Upper lobe of right lung (tissue), 1 donor: ENCODE results near the gene NISCH. TPM values are rescaled to one million over a fixed set of nuclear protein-coding genes. Genes with fewer than 3 reads are reported as not detected.

Experiments
- ATAC-seq: fragments of 200-7000 bp; cut with Tn5 transposase; one replicate; pipeline ENCODE4 v1.9.1; 2020; ENCODE audit warnings: mild to moderate bottlenecking, moderate library complexity
- DNase-seq: peaks from one replicate; pipeline ENCODE4 v3.0.0-alpha.2; 2020
- H3K27ac ChIP-seq: fragments of 200-600 bp; one replicate; pipeline ENCODE4 v1.8.0; 2022
- H3K27me3 ChIP-seq: fragments of 200-600 bp; one replicate; pipeline ENCODE4 v1.8.0; 2022; ENCODE audit warnings: mild to moderate bottlenecking
- H3K36me3 ChIP-seq: fragments of 200-600 bp; one replicate; pipeline ENCODE4 v1.8.0; 2022
- H3K4me1 ChIP-seq: fragments of 200-600 bp; one replicate; pipeline ENCODE4 v1.8.0; 2022
- H3K4me3 ChIP-seq: fragments of 200-600 bp; one replicate; pipeline ENCODE4 v1.8.0; 2022; ENCODE audit warnings: mild to moderate bottlenecking
- H3K9me3 ChIP-seq: fragments of 200-600 bp; one replicate; pipeline ENCODE4 v1.8.0; 2022
- intact Hi-C: fragments of 100-400 bp; cut with DNase I; formaldehyde crosslinking; loops from one replicate; pipeline ENCODE4 v1.11.0; 2022
- total RNA-seq: library from RNA; stranded (reverse); fragmentation: NEBNext Ultra II Directional; extraction: Animal tissue kit (Norgen Biotek cat#: 25700); gene quantifications from one replicate; pipeline ENCODE4 v1.2.1, GENCODE V29; 2021
- TF ChIP-seq, protein P1 (sequence below): fragments of 200-600 bp; IDR thresholded peaks from one replicate; pipeline ENCODE4 v1.8.0; 2022; ENCODE audit warnings: antibody characterized with exemption
- donor health status: DM: no; HTN: yes; CAD: no; lungs with severe emphysema.

Gene NISCH
- total RNA-seq, 1 donor from 2014 or later: 94.6 TPM

DNA sequence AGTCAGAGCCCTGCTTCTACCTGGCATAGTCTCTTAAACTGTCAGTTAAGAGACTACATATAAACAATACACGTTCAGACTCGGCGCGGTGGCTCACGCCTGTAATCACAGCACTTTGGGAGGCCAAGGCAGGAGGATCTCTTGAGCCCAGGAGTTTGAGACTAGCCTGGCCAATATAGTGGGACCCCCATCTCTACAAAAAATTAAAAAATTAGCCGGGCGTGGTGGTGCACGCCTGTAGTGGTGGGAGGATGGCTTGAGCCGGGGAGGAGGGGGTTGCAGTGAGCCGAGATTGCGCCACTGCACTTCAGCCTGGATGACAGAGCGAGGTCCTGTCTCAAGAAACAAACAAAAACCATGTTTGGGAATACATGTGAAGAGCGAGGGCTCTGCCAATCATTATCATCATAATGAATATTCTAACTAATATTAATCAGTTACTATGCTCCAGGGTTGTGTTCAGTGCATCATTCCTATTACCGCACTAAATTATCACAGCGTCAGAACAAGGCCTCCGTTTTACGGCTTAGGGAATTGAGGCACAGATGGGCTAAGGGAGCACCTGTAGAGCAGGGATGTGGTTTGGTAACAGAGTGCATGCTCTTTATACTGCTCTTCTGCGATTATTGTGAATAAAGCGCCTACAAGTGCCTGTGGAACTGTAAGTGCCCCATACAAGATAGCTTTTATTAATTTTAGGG is 80.2 kb downstream of the NISCH start:
- intact Hi-C loops: no loop called here
- peak overlapping the region; percentile 89 for H3K4me3 ChIP-seq
- peaks cover 5% of the 10 kb centered on the region for H3K36me3 ChIP-seq
- ATAC-seq (no peak), DNase-seq (no peak)
- H3K27ac ChIP-seq: no peak overlapping the region
- TF ChIP-seq, protein P1, sequence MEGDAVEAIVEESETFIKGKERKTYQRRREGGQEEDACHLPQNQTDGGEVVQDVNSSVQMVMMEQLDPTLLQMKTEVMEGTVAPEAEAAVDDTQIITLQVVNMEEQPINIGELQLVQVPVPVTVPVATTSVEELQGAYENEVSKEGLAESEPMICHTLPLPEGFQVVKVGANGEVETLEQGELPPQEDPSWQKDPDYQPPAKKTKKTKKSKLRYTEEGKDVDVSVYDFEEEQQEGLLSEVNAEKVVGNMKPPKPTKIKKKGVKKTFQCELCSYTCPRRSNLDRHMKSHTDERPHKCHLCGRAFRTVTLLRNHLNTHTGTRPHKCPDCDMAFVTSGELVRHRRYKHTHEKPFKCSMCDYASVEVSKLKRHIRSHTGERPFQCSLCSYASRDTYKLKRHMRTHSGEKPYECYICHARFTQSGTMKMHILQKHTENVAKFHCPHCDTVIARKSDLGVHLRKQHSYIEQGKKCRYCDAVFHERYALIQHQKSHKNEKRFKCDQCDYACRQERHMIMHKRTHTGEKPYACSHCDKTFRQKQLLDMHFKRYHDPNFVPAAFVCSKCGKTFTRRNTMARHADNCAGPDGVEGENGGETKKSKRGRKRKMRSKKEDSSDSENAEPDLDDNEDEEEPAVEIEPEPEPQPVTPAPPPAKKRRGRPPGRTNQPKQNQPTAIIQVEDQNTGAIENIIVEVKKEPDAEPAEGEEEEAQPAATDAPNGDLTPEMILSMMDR: no peak
- no peaks in the 10 kb centered on the region for H3K27me3 ChIP-seq
- H3K4me1 ChIP-seq: peaks cover 53% of the 10 kb centered on the region
- H3K9me3 ChIP-seq: no peaks in the 10 kb centered on the region

DNA sequence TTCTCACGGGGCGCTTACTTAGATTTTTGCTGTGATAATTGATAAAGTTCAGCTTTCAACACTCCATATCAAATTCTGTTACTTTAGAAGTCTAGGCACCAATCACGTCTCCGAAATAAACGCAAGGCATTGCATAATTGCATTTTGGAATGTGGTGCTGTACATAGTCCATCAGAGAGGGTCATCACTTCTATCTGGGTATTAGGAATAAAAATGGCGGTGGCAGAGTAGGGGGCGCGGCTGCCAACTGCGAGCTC is 80.6 kb downstream of the NISCH start:
- H3K4me3 ChIP-seq: peak overlapping the region; percentile 89
- H3K27me3 ChIP-seq: no peaks in the 10 kb centered on the region
- TF ChIP-seq, protein P1: no peak
- H3K9me3 ChIP-seq: no peaks in the 10 kb centered on the region
- H3K4me1 ChIP-seq: peaks cover 51% of the 10 kb centered on the region
- H3K36me3 ChIP-seq: peaks cover 10% of the 10 kb centered on the region
- H3K27ac ChIP-seq: no peak overlapping the region
- no peak for DNase-seq
- intact Hi-C loops: no loop called here
- no peak for ATAC-seq

DNA sequence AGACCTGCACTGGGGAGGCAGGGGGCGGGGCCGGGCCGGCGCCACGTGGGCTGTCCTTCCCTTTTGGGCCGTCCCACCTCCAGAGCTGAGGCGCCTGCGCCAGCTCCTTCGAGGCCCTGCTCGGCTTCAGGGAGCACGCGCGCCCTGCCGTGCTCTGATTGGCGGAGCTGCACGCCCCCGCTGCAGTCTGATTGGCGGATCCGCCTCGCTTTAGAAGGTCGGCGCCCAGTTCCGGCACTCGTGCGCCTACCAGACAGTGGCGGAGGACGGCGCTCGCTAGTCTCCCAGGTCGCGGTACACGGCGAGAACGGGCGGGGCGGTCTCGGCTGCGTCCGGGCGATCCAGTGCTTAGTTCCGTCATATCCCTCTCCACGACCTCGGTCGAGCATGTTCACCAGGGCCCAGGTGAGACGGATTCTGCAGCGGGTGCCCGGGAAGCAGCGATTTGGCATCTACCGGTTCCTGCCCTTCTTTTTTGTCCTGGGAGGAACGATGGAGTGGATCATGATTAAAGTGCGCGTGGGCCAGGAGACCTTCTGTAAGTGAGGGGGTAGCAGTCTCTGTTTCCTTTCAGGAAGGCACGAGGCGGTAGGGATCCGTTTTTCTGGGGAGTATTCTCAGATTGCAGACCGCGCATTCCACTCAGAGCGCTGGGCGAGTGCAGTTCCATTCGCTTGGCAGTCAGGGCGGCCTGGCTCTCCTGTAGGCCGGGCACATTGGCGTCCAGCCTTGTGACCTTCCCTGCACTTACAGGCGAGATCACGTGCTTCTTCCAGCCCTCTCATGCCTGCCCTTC is 81.2 kb downstream of the NISCH start, which contains the start of gene UQCC5:
TSS of gene UQCC5 (plus strand) at position 237 of the 796 bp plus-strand sequence. CDS start at position 388, 151 bp downstream.
- Histone ChIP-seq H3K27ac (peak within 1 kb of the TSS; percentile 93), H3K9me3 (no peaks in the 10 kb centered on the region), H3K4me3 (peak within 1 kb of the TSS; percentile 89), H3K4me1 (peaks cover 51% of the 10 kb centered on the region), H3K27me3 (no peaks in the 10 kb centered on the region), H3K36me3 (peaks cover 13% of the 10 kb centered on the region)
- TF ChIP-seq, protein P1: peak; percentile 31
- DNase-seq (peak; percentile 99), ATAC-seq (peak; percentile 95)
- intact Hi-C loops: no loop called here

DNA sequence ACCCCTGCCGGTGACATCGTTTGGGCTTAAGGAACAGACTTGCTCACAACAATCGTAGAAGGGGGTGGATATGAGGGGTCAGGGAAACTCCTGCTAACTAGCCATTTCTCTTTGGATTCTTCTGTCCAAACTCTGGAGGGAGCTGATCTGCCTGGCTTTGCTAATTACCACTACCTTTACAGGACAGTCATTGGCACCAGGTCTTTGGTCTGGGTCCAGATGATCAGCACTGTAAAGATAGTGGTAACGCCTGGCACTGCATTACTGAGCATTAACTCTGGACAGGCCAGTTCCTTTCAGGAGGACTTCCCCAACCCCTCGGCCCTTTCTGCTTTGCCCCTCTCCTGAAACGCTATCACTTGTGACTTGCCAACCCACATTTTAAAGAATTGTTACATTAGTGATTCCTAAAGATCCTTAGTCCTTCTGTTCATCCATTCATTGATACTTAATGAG is 81.8 kb downstream of the NISCH start:
- peaks cover 13% of the 10 kb centered on the region for H3K36me3 ChIP-seq
- intact Hi-C loops: no loop called here

DNA sequence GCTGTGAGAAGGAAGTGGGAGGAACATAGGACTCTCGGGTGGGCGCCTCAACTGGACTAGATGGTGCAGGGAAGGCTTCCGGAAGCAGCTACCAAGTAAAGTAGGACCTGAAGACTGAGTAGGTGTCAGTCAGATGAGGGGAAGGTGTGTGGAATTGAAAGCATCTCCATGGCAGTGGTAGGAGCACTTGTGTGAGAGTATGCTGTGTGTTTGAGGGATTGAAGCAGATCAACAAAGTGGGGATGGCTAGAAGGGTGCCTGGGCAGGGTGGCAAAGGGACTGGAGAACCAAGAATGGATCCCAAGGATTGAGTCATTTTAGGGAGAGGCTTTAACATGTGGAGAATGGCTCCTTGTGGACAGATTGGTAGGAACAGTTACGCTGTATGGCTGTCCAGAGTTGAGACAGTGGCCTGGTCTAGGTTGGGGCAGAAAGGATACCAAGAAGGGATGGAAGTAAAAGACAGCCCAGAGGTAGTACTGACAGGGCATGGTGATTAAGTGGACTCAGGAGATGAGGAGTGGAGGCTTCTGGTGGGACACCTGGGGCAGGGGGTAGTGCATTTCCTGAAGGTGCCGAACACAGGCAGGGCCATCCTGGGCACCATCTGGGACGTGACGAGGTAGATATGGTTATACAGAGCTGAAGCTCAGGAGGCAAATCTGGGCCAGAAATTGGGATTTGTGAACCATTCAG is 82.5 kb downstream of the NISCH start:
- DNase-seq (no peak), ATAC-seq (no peak)
- peak overlapping the region; percentile 93 for H3K27ac ChIP-seq
- intact Hi-C loops: no loop called here
- H3K4me1 ChIP-seq: peaks cover 43% of the 10 kb centered on the region
- TF ChIP-seq, protein P1: no peak
- H3K36me3 ChIP-seq: peaks cover 16% of the 10 kb centered on the region
- H3K9me3 ChIP-seq: no peaks in the 10 kb centered on the region
- H3K4me3 ChIP-seq: peak overlapping the region; percentile 89
- H3K27me3 ChIP-seq: no peaks in the 10 kb centered on the region

More for the DNA sequence above, 81.8 kb downstream of the NISCH start:
- TF ChIP-seq, protein P1: no peak
- no peaks in the 10 kb centered on the region for H3K27me3 ChIP-seq
- DNase-seq (no peak), ATAC-seq (no peak)
- H3K9me3 ChIP-seq: no peaks in the 10 kb centered on the region
- H3K4me1 ChIP-seq: peaks cover 50% of the 10 kb centered on the region
- H3K27ac ChIP-seq: peak overlapping the region; percentile 93
- peak overlapping the region; percentile 89 for H3K4me3 ChIP-seq
